ENCODE measurements around the gene SOS1.
"Not testable (repeated sequence)": the region's sequence is repeated elsewhere in the genome, so short reads cannot be mapped to it uniquely, and the experiment has no call there.

Gene SOS1

GRCh38 chr2:39120771-39121522, at the start of gene SOS1:
SOS1 (minus strand) TSS chr2:39121051; CDS start chr2:39120422, 629 bp downstream.
- peak; percentile 89 to 98 (median 95) for DNase-seq
- intact Hi-C loops (cut with DNase I), result loop anchor here (2.0 to 10.0 kb wide), 3 partner anchors 64 to 516 kb away; partner anchors contain the start of gene HNRNPLL

- intact Hi-C loops (cut with DNase I), result no loop called here
- no peak for DNase-seq
Measured at GRCh38 chr2:39164089-39164488, 43.2 kb upstream of the SOS1 start.

- intact Hi-C loops (cut with DNase I), result no loop called here
- DNase-seq, result no peak
Measured at GRCh38 chr2:39160982-39161381, 40.1 kb upstream of the SOS1 start.

- no peak for DNase-seq
- intact Hi-C loops (cut with DNase I), result no loop called here
Measured at GRCh38 chr2:39159283-39159682, 38.4 kb upstream of the SOS1 start.

GRCh38 chr2:39158351-39158750, 37.5 kb upstream of the SOS1 start:
- DNase-seq, result no peak
- intact Hi-C loops (cut with DNase I), result no loop called here

- intact Hi-C loops (cut with DNase I), result no loop called here
- DNase-seq, result no peak
Measured at GRCh38 chr2:39156846-39157245, 36.0 kb upstream of the SOS1 start.

GRCh38 chr2:39156107-39156506, 35.3 kb upstream of the SOS1 start:
- intact Hi-C loops (cut with DNase I), result no loop called here
- no peak for DNase-seq

GRCh38 chr2:39155573-39155972, 34.7 kb upstream of the SOS1 start:
- intact Hi-C loops (cut with DNase I); DNase-seq: not testable (repeated sequence)

- intact Hi-C loops (cut with DNase I), result no loop called here
- no peak for DNase-seq
Measured at GRCh38 chr2:39154944-39155343, 34.1 kb upstream of the SOS1 start.

- DNase-seq, result no peak
- intact Hi-C loops (cut with DNase I), result no loop called here
Measured at GRCh38 chr2:39153312-39153711, 32.5 kb upstream of the SOS1 start.

GRCh38 chr2:39152504-39152903, 31.7 kb upstream of the SOS1 start:
- intact Hi-C loops (cut with DNase I), result no loop called here
- no peak for DNase-seq

- DNase-seq, result no peak
- intact Hi-C loops (cut with DNase I), result no loop called here
Measured at GRCh38 chr2:39150890-39151497, 30.1 kb upstream of the SOS1 start.

GRCh38 chr2:39150102-39150562, 29.3 kb upstream of the SOS1 start:
- intact Hi-C loops (cut with DNase I), result no loop called here
- no peak for DNase-seq

GRCh38 chr2:39146630-39147029, 25.8 kb upstream of the SOS1 start:
- intact Hi-C loops (cut with DNase I), result no loop called here

GRCh38 chr2:39145906-39146421, 25.1 kb upstream of the SOS1 start:
- intact Hi-C loops (cut with DNase I), result no loop called here
- DNase-seq, result no peak

More at GRCh38 chr2:39146630-39147029, 25.8 kb upstream of the SOS1 start:
- DNase-seq, result no peak

- intact Hi-C loops (cut with DNase I), result no loop called here
- DNase-seq, result no peak
Measured at GRCh38 chr2:39144416-39144815, 23.6 kb upstream of the SOS1 start.

- no peak for DNase-seq
- intact Hi-C loops (cut with DNase I), result no loop called here
Measured at GRCh38 chr2:39142904-39143605, 22.2 kb upstream of the SOS1 start.

- DNase-seq, result no peak
- intact Hi-C loops (cut with DNase I), result no loop called here
Measured at GRCh38 chr2:39141334-39142271, 20.8 kb upstream of the SOS1 start.

GRCh38 chr2:39140948-39141333, 20.1 kb upstream of the SOS1 start:
- DNase-seq; intact Hi-C loops (cut with DNase I): not testable (repeated sequence)

Measured in head of caudate nucleus (tissue), 42 donors.